Activated T-cell treated with anti-CD3 and anti-CD28 coated beads, Interleukin-2, amount 50 U/mL, for 4 hours (primary cell): ENCODE results near the gene FUZ. TPM values are rescaled to one million over a fixed set of nuclear protein-coding genes. Genes with fewer than 3 reads are reported as not detected.
A peak's percentile ranks its signal among the peaks of the same experiment; 100 is the strongest.

ENCODE experiments used
- ATAC-seq, 2 donors: fragments of 200-7000 bp; cut with Tn5 transposase; one replicate each; pipeline ENCODE4 v1.10.0; 2021
- DNase-seq: peaks from one replicate; pipeline ENCODE4 v3.0.0-alpha.2; 2020
- H3K27me3 Mint-ChIP-seq: one replicate; pipeline ENCODE4 v1.8.0; 2021; ENCODE audit warnings: low read depth, mixed read lengths
- H3K36me3 Mint-ChIP-seq: one replicate; pipeline ENCODE4 v1.8.0; 2022; ENCODE audit warnings: mixed read lengths; ENCODE audit not compliant: insufficient read depth
- H3K4me1 Mint-ChIP-seq: one replicate; pipeline ENCODE4 v1.8.0; 2021; ENCODE audit warnings: low read depth, mixed read lengths
- H3K4me3 Mint-ChIP-seq: one replicate; pipeline ENCODE4 v1.8.0; 2021; ENCODE audit warnings: mild to moderate bottlenecking, moderate library complexity, mixed read lengths
- H3K9me3 Mint-ChIP-seq: one replicate; pipeline ENCODE4 v1.8.0; 2021; ENCODE audit warnings: mixed read lengths
- total RNA-seq, 3 donors: library from RNA; stranded (reverse); gene quantifications; one replicate each; pipeline ENCODE4 v1.2.1, GENCODE V29; 2021

FUZ gene
- total RNA-seq, 3 donors from 2014 or later: 15.6 to 19.9 (median 18.5) TPM

GRCh38 chr19:49799798-49800376, 13.2 kb downstream of the FUZ start:
- ATAC-seq (no peak), DNase-seq (no peak)
- H3K4me3 Mint-ChIP-seq: no peak overlapping the region
- no peaks in the 10 kb centered on the region for H3K9me3 Mint-ChIP-seq
- peaks cover 16% of the 10 kb centered on the region for H3K36me3 Mint-ChIP-seq
- no peaks in the 10 kb centered on the region for H3K27me3 Mint-ChIP-seq
- H3K4me1 Mint-ChIP-seq: no peaks in the 10 kb centered on the region

- DNase-seq: no peak
- no peak overlapping the region for H3K4me3 Mint-ChIP-seq
- no peaks in the 10 kb centered on the region for H3K9me3 Mint-ChIP-seq
Measured at GRCh38 chr19:49799271-49799797, 13.8 kb downstream of the FUZ start.

GRCh38 chr19:49798574-49798973, 14.5 kb downstream of the FUZ start:
- no peaks in the 10 kb centered on the region for H3K4me1 Mint-ChIP-seq
- H3K36me3 Mint-ChIP-seq: peaks cover 18% of the 10 kb centered on the region

More at GRCh38 chr19:49799271-49799797, 13.8 kb downstream of the FUZ start:
- H3K27me3 Mint-ChIP-seq: no peaks in the 10 kb centered on the region
- ATAC-seq: no peak
- peaks cover 18% of the 10 kb centered on the region for H3K36me3 Mint-ChIP-seq
- no peaks in the 10 kb centered on the region for H3K4me1 Mint-ChIP-seq

DNA sequence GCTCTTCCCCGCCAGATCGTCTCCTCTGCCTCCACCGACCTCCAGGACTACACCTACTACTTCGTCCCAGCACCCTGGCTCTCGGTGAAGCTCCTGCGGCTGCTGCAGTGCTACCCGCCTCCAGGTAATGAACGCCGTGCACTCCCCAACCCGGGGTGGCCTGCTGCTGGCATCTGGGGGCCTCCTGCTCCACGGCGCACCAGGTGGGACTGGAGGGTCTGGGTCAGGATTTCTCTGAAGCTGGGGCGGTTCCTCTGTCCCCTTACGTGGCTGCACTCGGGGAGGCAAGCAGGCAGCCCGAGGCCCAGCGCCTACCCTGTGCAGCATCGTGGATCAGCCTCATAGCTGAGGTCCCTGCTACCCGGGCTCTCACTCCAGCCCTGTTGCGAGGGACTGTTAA, 17.5 kb downstream of the FUZ start:
- DNase-seq: no peak
- no peaks in the 10 kb centered on the region for H3K9me3 Mint-ChIP-seq
- no peak overlapping the region for H3K4me3 Mint-ChIP-seq
- H3K36me3 Mint-ChIP-seq: peaks cover 18% of the 10 kb centered on the region
- no peaks in the 10 kb centered on the region for H3K4me1 Mint-ChIP-seq
- ATAC-seq: no peak
- no peaks in the 10 kb centered on the region for H3K27me3 Mint-ChIP-seq

More at GRCh38 chr19:49798574-49798973, 14.5 kb downstream of the FUZ start:
- no peak for DNase-seq
- no peak for ATAC-seq
- Mint-ChIP-seq H3K9me3 (no peaks in the 10 kb centered on the region), H3K27me3 (no peaks in the 10 kb centered on the region), H3K4me3 (no peak overlapping the region)

GRCh38 chr19:49793561-49793840, 19.6 kb downstream of the FUZ start:
- Mint-ChIP-seq H3K9me3 (no peaks in the 10 kb centered on the region), H3K4me1 (peaks cover 1% of the 10 kb centered on the region), H3K27me3 (no peaks in the 10 kb centered on the region), H3K36me3 (peaks cover 25% of the 10 kb centered on the region), H3K4me3 (no peak overlapping the region)
- ATAC-seq: peak; percentile 94
- DNase-seq: no peak

- no peaks in the 10 kb centered on the region for H3K27me3 Mint-ChIP-seq
- H3K36me3 Mint-ChIP-seq: peaks cover 25% of the 10 kb centered on the region
- DNase-seq (no peak), ATAC-seq (peak in 1 of 2 donors; percentile 13)
- no peak overlapping the region for H3K4me3 Mint-ChIP-seq
- peaks cover 1% of the 10 kb centered on the region for H3K4me1 Mint-ChIP-seq
- H3K9me3 Mint-ChIP-seq: no peaks in the 10 kb centered on the region
Measured at GRCh38 chr19:49792829-49793560, 20.1 kb downstream of the FUZ start.

DNA sequence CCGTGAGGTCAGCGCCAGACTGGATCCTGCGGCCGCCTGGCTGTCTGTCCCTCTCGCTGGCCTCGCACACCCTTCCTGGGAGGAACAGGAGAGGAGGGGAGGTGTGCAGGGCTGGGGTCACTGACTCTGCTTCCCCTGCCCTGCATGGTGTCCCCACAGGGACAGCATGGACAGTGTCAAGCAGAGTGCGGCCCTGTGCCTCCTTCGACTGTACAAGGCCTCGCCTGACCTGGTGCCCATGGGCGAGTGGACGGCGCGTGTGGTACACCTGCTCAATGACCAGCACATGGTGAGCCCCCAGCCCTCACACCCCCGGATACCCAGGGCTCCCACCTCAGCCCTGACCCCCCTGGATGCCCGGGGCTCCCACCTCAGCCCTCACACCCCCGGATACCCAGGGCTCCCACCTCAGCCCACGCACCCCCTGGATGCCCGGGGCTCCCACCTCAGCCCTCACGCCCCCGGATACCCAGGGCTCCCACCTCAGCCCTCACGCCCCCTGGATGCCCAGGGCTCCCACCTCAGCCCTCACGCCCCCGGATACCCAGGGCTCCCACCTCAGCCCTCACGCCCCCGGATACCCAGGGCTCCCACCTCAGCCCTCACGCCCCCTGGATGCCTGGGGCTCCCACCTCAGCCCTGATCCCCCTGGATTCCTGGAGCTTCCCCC, 21.2 kb downstream of the FUZ start:
- no peak for ATAC-seq
- Mint-ChIP-seq H3K27me3 (no peaks in the 10 kb centered on the region), H3K4me3 (no peak overlapping the region), H3K9me3 (no peaks in the 10 kb centered on the region), H3K4me1 (peaks cover 1% of the 10 kb centered on the region), H3K36me3 (peaks cover 25% of the 10 kb centered on the region)
- DNase-seq: no peak

DNA sequence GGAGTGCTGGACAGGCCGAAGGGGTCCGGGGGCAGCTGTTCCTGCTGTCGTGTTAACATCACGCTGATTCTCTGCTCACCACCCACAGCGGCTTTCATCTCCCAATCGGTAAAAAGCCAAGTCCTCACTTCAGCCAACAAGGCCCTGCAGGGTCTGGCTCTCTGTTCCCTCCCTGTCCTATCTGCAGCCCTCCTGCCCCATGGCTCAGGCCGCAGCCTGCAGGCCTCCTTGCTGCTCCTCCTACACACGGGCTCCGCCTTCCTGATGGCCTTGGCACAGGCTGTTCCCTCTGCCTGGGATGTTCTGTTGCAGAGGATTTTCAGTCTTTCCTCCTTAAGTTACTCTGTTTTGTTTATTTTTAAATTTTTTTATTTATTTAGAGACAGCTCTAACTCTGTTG, 22.2 kb downstream of the FUZ start:
- H3K9me3 Mint-ChIP-seq: no peaks in the 10 kb centered on the region
- H3K4me1 Mint-ChIP-seq: peaks cover 5% of the 10 kb centered on the region
- peaks cover 26% of the 10 kb centered on the region for H3K36me3 Mint-ChIP-seq
- no peaks in the 10 kb centered on the region for H3K27me3 Mint-ChIP-seq
- DNase-seq: no peak
- no peak for ATAC-seq
- no peak overlapping the region for H3K4me3 Mint-ChIP-seq

GRCh38 chr19:49788857-49789256, 24.2 kb downstream of the FUZ start:
- Mint-ChIP-seq H3K4me1 (peaks cover 7% of the 10 kb centered on the region), H3K36me3 (peaks cover 27% of the 10 kb centered on the region), H3K27me3 (no peaks in the 10 kb centered on the region), H3K9me3 (no peaks in the 10 kb centered on the region), H3K4me3 (no peak overlapping the region)
- ATAC-seq (no peak), DNase-seq (no peak)

DNA sequence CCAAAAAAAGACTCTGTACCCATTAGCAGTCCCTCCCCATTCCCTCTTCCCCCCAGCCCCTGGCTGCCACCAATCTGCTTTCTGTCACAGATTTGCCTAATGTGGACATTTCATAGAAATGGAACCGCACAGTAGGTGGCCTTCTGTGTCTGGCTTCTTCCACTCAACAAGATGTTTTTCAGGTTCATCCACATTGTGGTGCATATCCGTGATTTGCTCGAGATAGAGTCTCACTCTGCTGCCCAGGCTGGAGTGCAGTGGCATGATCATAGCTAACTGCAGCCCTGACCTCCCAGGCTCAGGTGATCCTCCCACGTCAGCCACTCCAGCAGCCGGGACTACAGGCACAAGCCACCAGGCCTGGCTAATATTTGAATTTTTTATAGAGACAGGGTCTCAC, 25.3 kb downstream of the FUZ start:
- H3K27me3 Mint-ChIP-seq: no peaks in the 10 kb centered on the region
- peaks cover 35% of the 10 kb centered on the region for H3K36me3 Mint-ChIP-seq
- DNase-seq (no peak), ATAC-seq (no peak)
- H3K4me1 Mint-ChIP-seq: peaks cover 7% of the 10 kb centered on the region
- H3K9me3 Mint-ChIP-seq: no peaks in the 10 kb centered on the region
- no peak overlapping the region for H3K4me3 Mint-ChIP-seq

GRCh38 chr19:49786376-49786820, 26.7 kb downstream of the FUZ start:
- DNase-seq (no peak), ATAC-seq (no peak)
- Mint-ChIP-seq H3K36me3 (peaks cover 35% of the 10 kb centered on the region), H3K27me3 (no peaks in the 10 kb centered on the region), H3K4me1 (peaks cover 7% of the 10 kb centered on the region), H3K9me3 (no peaks in the 10 kb centered on the region), H3K4me3 (no peak overlapping the region)

DNA sequence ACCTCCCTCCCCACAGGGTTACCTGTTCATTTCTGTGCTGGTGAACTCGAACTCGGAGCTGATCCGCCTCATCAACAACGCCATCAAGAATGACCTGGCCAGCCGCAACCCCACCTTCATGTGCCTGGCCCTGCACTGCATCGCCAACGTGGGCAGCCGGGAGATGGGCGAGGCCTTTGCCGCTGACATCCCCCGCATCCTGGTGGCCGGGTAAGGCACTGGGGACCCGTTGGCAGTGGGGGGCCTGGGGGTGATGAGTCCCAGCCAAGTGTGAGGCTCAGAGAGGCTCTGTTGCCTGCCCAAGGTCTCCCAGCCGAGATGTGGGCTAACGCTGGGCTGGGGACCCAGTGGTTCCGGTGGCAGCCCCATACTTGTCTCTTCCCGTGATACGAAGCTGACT, 30.6 kb downstream of the FUZ start:
- H3K36me3 Mint-ChIP-seq: peaks cover 32% of the 10 kb centered on the region
- ATAC-seq (no peak), DNase-seq (no peak)
- H3K4me1 Mint-ChIP-seq: peaks cover 16% of the 10 kb centered on the region
- no peaks in the 10 kb centered on the region for H3K27me3 Mint-ChIP-seq
- H3K9me3 Mint-ChIP-seq: no peaks in the 10 kb centered on the region
- no peak overlapping the region for H3K4me3 Mint-ChIP-seq

DNA sequence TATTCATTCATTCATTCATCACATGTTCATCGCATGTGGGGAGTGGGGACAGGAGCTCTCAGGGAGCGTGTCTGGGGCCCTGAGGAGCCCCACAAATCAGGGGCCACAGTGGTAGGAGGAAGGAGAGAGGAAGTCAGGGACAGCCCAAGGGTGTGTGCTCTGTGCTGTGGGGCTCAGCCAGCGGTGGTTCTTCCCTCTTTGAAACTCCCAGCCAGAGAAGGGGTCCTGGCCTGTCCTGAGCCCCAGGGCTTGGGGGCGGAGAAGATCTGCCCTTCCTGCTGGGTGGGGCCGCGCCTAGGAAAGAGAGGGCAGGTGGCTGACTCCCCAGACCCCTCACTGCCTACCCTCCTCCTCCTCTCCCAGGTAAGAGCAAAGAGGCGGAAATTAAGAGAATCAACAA, 31.7 kb downstream of the FUZ start:
- ATAC-seq: no peak
- Mint-ChIP-seq H3K9me3 (no peaks in the 10 kb centered on the region), H3K4me3 (no peak overlapping the region), H3K36me3 (peaks cover 28% of the 10 kb centered on the region), H3K27me3 (no peaks in the 10 kb centered on the region), H3K4me1 (peaks cover 16% of the 10 kb centered on the region)
- DNase-seq: no peak

DNA sequence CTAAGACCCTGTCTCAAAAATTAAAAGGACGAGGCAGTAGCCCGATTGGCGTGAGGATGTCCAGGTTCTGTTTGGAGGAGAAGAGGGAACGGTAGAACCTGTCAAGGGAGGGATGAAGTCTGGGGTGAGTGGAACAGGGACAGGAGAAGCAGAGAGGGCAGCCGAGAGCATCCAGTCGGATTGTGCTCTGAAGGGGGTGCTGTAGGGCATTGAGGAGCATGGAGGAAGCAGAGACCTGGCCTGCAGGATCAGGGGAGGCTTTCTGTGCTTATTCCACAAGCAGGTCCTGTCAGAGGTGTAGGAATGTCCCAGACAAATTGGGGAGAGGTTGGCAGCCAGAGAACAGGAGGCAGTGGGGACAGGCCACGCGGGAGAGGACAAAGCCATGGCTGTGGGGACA, 32.2 kb downstream of the FUZ start:
- Mint-ChIP-seq H3K4me1 (peaks cover 17% of the 10 kb centered on the region), H3K4me3 (no peak overlapping the region), H3K9me3 (no peaks in the 10 kb centered on the region), H3K36me3 (peaks cover 25% of the 10 kb centered on the region), H3K27me3 (no peaks in the 10 kb centered on the region)
- DNase-seq: no peak
- no peak for ATAC-seq
